WERI-Rb-1 (cell line): ENCODE results near the gene N4BP2L1.

Experiments used
- DNase-seq: peaks from one replicate; pipeline ENCODE4 v3.0.0-alpha.2; 2020
- H3K27ac ChIP-seq: fragments of 250-450 bp; sonication (Bioruptor Pico); 2 replicates; pipeline ENCODE4 v1.5.1; 2020; ENCODE audit warnings: mild to moderate bottlenecking, moderate library complexity
- H3K27me3 ChIP-seq: fragments of 250-450 bp; sonication (Bioruptor Pico); 2 replicates; pipeline ENCODE4 v1.5.1; 2021; ENCODE audit warnings: mild to moderate bottlenecking, low read depth, moderate library complexity; ENCODE audit not compliant: insufficient read depth, severe bottlenecking
- H3K36me3 ChIP-seq: fragments of 250-450 bp; sonication (Bioruptor Pico); 2 replicates; pipeline ENCODE4 v1.5.1; 2020; ENCODE audit warnings: mild to moderate bottlenecking, moderate library complexity
- H3K4me3 ChIP-seq: 2 replicates; pipeline ENCODE4 v1.5.1; 2011; ENCODE audit warnings: low read depth, mild to moderate bottlenecking, control low read depth, low read length
- H3K9me3 ChIP-seq: fragments of 250-450 bp; sonication (Bioruptor Pico); 2 replicates; pipeline ENCODE4 v1.5.1; 2021; ENCODE audit warnings: mild to moderate bottlenecking, moderate library complexity; ENCODE audit not compliant: severe bottlenecking
- CTCF ChIP-seq: IDR thresholded peaks from 2 replicates; pipeline ENCODE4 v1.5.1; 2011; ENCODE audit warnings: low read depth, mild to moderate bottlenecking, control low read depth, inconsistent platforms, low read length

N4BP2L1 gene

GRCh38 chr13:32472194-32472621, 44.3 kb upstream of the N4BP2L1 start:
- no peak for TF ChIP-seq CTCF
- H3K27ac ChIP-seq, result no peak overlapping the region
- H3K4me3 ChIP-seq, result no peak overlapping the region
- no peaks in the 10 kb centered on the region for H3K27me3 ChIP-seq
- H3K9me3 ChIP-seq, result no peaks in the 10 kb centered on the region
- no peaks in the 10 kb centered on the region for H3K36me3 ChIP-seq
- no peak for DNase-seq

- H3K9me3 ChIP-seq, result no peaks in the 10 kb centered on the region
- DNase-seq, result no peak
- H3K27me3 ChIP-seq, result no peaks in the 10 kb centered on the region
- TF ChIP-seq CTCF, result no peak
- H3K27ac ChIP-seq, result no peak overlapping the region
- H3K36me3 ChIP-seq, result no peaks in the 10 kb centered on the region
- H3K4me3 ChIP-seq, result no peak overlapping the region
Measured at GRCh38 chr13:32471187-32471922, 43.4 kb upstream of the N4BP2L1 start.

GRCh38 chr13:32468502-32469142, 40.7 kb upstream of the N4BP2L1 start:
- TF ChIP-seq CTCF, result no peak
- no peak for DNase-seq
- Histone ChIP-seq H3K36me3 (no peaks in the 10 kb centered on the region), H3K27me3 (no peaks in the 10 kb centered on the region), H3K4me3 (no peak overlapping the region), H3K27ac (no peak overlapping the region), H3K9me3 (no peaks in the 10 kb centered on the region)

- H3K36me3 ChIP-seq, result no peaks in the 10 kb centered on the region
- H3K9me3 ChIP-seq, result peaks cover 7% of the 10 kb centered on the region
- H3K27ac ChIP-seq, result no peak overlapping the region
- H3K27me3 ChIP-seq, result no peaks in the 10 kb centered on the region
- no peak for TF ChIP-seq CTCF
- no peak overlapping the region for H3K4me3 ChIP-seq
- DNase-seq, result no peak
Measured at GRCh38 chr13:32456591-32456990, 28.7 kb upstream of the N4BP2L1 start.

GRCh38 chr13:32455594-32455903, 27.6 kb upstream of the N4BP2L1 start:
- Histone ChIP-seq H3K27me3 (no peaks in the 10 kb centered on the region), H3K4me3 (no peak overlapping the region), H3K27ac (no peak overlapping the region), H3K9me3 (peaks cover 7% of the 10 kb centered on the region), H3K36me3 (no peaks in the 10 kb centered on the region)
- DNase-seq, result no peak
- no peak for TF ChIP-seq CTCF
